Esophagus muscularis mucosa (tissue), 4 donors: ENCODE results near the gene NUP43. TPM values are rescaled to one million over a fixed set of nuclear protein-coding genes. Genes with fewer than 3 reads are reported as not detected.

ENCODE experiments used
- DNase-seq: peaks from one replicate; pipeline ENCODE4 v3.0.0-alpha.2; 2017; ENCODE audit errors: extremely low spot score
- H3K27ac ChIP-seq, 4 donors: fragments of 200-600 bp; sonication (generic); replicated peaks in 1 of 4; 1 replicate in 3 of 4; 2 replicates in 1 of 4; pipeline ENCODE4 v1.5.1; 2016 to 2019; ENCODE audit warnings: mild to moderate bottlenecking in 1 of 4
- H3K27me3 ChIP-seq, 4 donors: fragments of 200-600 bp; sonication (generic); one replicate each; pipeline versions ENCODE4 v1.5.1 to v1.6.0; 2016 to 2019
- H3K36me3 ChIP-seq, 4 donors: fragments of 200-600 bp; sonication (generic); one replicate each; pipeline ENCODE4 v1.5.1; 2016 to 2019
- H3K4me1 ChIP-seq, 4 donors: fragments of 200-600 bp; sonication (generic); one replicate each; pipeline ENCODE4 v1.5.1; 2016 to 2019
- H3K4me3 ChIP-seq, 4 donors: fragments of 200-600 bp; sonication (generic); 1 replicate in 2 of 4; 2 replicates in 2 of 4; pipeline ENCODE4 v1.5.1; 2016 to 2019; ENCODE audit warnings: mild to moderate bottlenecking in 4 of 4, moderate library complexity in 1 of 4
- H3K9me3 ChIP-seq, 4 donors: fragments of 200-600 bp; sonication (generic); 1 replicate in 3 of 4; 2 replicates in 1 of 4; pipeline ENCODE4 v1.5.1; 2016 to 2019
- CTCF ChIP-seq, 3 experiments: fragments of 200-600 bp in 2 of 3; fragments of 450-650 bp in 1 of 3; sonication (generic) in 2 of 3; IDR thresholded peaks; one replicate each; pipeline ENCODE4 v1.5.1; 2017 to 2019; ENCODE audit warnings: antibody characterized with exemption in 3 of 3, mild to moderate bottlenecking in 2 of 3, moderate library complexity in 1 of 3
- EP300 ChIP-seq: sonication (generic); formaldehyde crosslinking; IDR thresholded peaks from one replicate; pipeline ENCODE4 v1.6.1; 2017; ENCODE audit warnings: antibody characterized with exemption
- POLR2A ChIP-seq: fragments of 450-650 bp; IDR thresholded peaks from one replicate; pipeline ENCODE4 v1.6.1; 2017; ENCODE audit warnings: antibody characterized with exemption, moderate library complexity, mild to moderate bottlenecking, low read depth
- POLR2AphosphoS5 ChIP-seq, 2 donors: sonication (generic); formaldehyde crosslinking; IDR thresholded peaks; one replicate each; pipeline ENCODE4 v1.6.1; 2017; ENCODE audit warnings: antibody characterized with exemption in 2 of 2
- WGBS: methylation state at CpG from one replicate; pipeline ENCODE4 v1.1.5; 2018; 5-methylcytosine and 5-hydroxymethylcytosine counted together
- intact Hi-C: fragments of 100-400 bp; cut with DNase I; formaldehyde crosslinking; loops from one replicate; pipeline ENCODE4 v1.15.1; 2023
- total RNA-seq, 4 donors: library from RNA; depleted of rRNA; stranded (reverse); fragments of >200 nt; gene quantifications; one replicate each; pipeline versions ENCODE4 v1.1.0 to v1.2.1, GENCODE V29; 2016

The NUP43 gene
- total RNA-seq, 4 donors from 2014 or later: 9.2 to 15.4 (median 11.5) TPM

- Histone ChIP-seq H3K36me3 (peaks cover 0 to 2% (median 0%) of the 10 kb centered on the region in 4 donors), H3K4me3 (peak within 1 kb of the TSS; percentile 83 to 91 (median 86)), H3K27ac (peak within 1 kb of the TSS; percentile 96 to 99 (median 98)), H3K9me3 (no peaks in the 10 kb centered on the region), H3K27me3 (no peaks in the 10 kb centered on the region), H3K4me1 (peaks cover 27 to 46% (median 44%) of the 10 kb centered on the region in 4 donors)
- TF ChIP-seq POLR2A (peak; percentile 54), POLR2AphosphoS5 (IDR thresholded peaks at IDR 0.05) (peak; percentile 80 to 90), CTCF (IDR thresholded peaks at IDR 0.05) (peak in 1 of 3 experiments; percentile 10), EP300 (no peak)
- intact Hi-C loops: loop anchor here (10.0 kb wide), 1 partner anchor 173 kb away; the partner anchor contains the start of gene PPIL4
- DNase-seq: peak; percentile 97
- WGBS: under 1% methylated on average over 30 of the region's 82 CpGs
Observed at GRCh38 chr6:149717588-149718458, 28.5 kb downstream of the NUP43 start, which contains the start of gene LATS1. TSS of gene LATS1 (minus strand) at chr6:149718101. CDS start at chr6:149702126, 15,975 bp downstream.

GRCh38 chr6:149717255-149717587, 29.1 kb downstream of the NUP43 start:
- Histone ChIP-seq H3K36me3 (no peaks in the 10 kb centered on the region), H3K4me3 (peak overlapping the region; percentile 83 to 91 (median 86)), H3K27me3 (no peaks in the 10 kb centered on the region), H3K27ac (peak overlapping the region; percentile 96 to 99 (median 98)), H3K9me3 (no peaks in the 10 kb centered on the region), H3K4me1 (peaks cover 27 to 51% (median 46%) of the 10 kb centered on the region in 4 donors)
- TF ChIP-seq CTCF (IDR thresholded peaks at IDR 0.05): no peak
- TF ChIP-seq EP300: no peak
- TF ChIP-seq POLR2AphosphoS5 (IDR thresholded peaks at IDR 0.05): no peak
- TF ChIP-seq POLR2A: no peak
- DNase-seq: no peak
- 2% methylated on average over 9 of the region's 9 CpGs for WGBS
- intact Hi-C loops: loop anchor here (10.0 kb wide), 1 partner anchor 172 kb away; the partner anchor contains the start of gene PPIL4

GRCh38 chr6:149716181-149716963, 30.0 kb downstream of the NUP43 start:
- 15% methylated on average over 8 of the region's 8 CpGs for WGBS
- Histone ChIP-seq H3K27me3 (no peaks in the 10 kb centered on the region), H3K4me1 (peaks cover 27 to 59% (median 49%) of the 10 kb centered on the region in 4 donors), H3K36me3 (peaks cover 0 to 3% (median 0%) of the 10 kb centered on the region in 4 donors), H3K4me3 (peak overlapping the region; percentile 83 to 91 (median 86)), H3K9me3 (no peaks in the 10 kb centered on the region), H3K27ac (peak overlapping the region; percentile 96 to 99 (median 98))
- intact Hi-C loops: loop anchor here (10.0 kb wide), 1 partner anchor 172 kb away; the partner anchor contains the start of gene PPIL4
- TF ChIP-seq EP300: no peak
- TF ChIP-seq CTCF (IDR thresholded peaks at IDR 0.05): no peak
- no peak for TF ChIP-seq POLR2A
- TF ChIP-seq POLR2AphosphoS5 (IDR thresholded peaks at IDR 0.05): no peak
- no peak for DNase-seq

- Histone ChIP-seq H3K4me3 (no peak overlapping the region), H3K36me3 (peaks cover 0 to 3% (median 0%) of the 10 kb centered on the region in 4 donors), H3K27me3 (no peaks in the 10 kb centered on the region), H3K9me3 (no peaks in the 10 kb centered on the region), H3K27ac (no peak overlapping the region), H3K4me1 (peaks cover 33 to 78% (median 64%) of the 10 kb centered on the region in 4 donors)
- intact Hi-C loops: loop anchor here (10.0 kb wide), 1 partner anchor 170 kb away; the partner anchor contains the start of gene PPIL4
- TF ChIP-seq POLR2AphosphoS5 (IDR thresholded peaks at IDR 0.05): no peak
- no peak for TF ChIP-seq CTCF (IDR thresholded peaks at IDR 0.05)
- TF ChIP-seq EP300: no peak
- WGBS: 100% methylated on average over 1 of the region's 1 CpG
- DNase-seq: no peak
Observed at GRCh38 chr6:149714442-149714841, 31.9 kb downstream of the NUP43 start.
